GM19324 (cell line): ENCODE measurements around the gene ALDOA.

Source experiments
- ATAC-seq: cut with Tn5 transposase; IDR thresholded peaks from one replicate; pipeline ENCODE4 v1.9.1; 2021; ENCODE audit warnings: mild to moderate bottlenecking, moderate library complexity; ENCODE audit not compliant: unreplicated experiment, low FRiP score

ALDOA gene

DNA sequence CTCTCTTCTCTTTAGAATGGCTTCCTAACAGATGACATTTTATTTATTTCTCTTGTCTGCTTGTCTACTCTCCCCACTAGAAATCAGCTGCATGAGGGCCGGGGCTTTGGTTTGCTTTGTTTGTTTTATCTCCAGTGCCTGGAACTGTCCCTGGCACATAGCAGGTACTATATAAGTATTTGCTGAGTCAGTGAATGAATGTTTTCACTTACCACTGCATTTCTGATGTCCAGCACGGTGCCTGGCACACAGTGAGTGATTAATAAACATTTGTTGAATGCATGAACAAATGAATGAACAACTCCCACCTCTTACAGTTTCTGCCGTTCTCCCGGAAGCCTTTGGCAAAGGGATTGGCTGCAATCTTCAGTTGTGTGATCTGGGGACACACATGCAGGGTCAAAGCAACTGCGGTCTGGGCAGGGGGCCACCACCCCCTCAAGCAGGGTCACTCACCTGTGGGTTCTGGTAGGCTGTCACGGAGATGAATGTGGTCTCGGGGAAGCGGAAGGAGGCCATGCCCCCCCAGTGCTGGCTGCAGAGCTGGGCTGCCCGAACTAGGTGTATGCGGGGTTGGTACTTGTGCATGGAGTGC, 22.8 kb downstream of the ALDOA start:
- no peak for ATAC-seq

DNA sequence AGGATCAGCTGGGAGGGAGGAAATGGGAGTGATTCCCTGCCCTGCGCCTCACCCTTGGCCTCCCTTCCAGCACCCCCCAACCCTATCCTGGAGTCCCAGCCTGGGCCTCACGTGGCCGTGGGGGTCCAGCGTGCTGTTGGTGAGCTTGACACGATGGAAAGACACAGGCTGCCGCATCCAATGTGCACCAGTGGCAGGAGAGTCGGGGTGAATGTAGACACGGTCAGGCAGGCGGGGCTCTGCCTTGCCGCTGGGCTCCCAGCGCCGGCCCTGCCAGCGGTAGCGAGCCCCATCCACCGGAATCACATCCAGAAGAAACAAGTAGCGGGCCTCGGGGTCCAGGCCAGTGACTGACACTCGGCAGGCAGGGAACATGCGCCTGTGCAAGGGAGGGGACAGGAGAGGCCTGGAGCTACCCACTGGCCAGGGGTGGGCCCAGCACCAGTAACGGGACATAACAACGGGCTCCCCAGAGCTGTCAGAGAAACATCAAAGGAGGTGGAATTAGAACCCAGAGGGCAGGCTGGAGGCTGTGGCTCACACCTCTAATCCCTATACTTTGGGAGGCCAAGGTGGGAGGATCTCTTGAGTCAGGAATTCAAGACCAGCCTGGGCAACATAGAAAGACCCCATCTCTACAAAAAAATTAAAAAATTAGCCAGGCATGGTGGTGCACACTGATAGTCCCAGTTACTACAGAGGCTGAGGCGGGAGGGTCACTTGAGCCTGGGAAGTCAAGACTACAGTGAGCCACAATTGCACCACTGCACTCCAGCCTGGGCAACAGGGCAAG, 23.5 kb downstream of the ALDOA start:
- ATAC-seq = no peak

DNA sequence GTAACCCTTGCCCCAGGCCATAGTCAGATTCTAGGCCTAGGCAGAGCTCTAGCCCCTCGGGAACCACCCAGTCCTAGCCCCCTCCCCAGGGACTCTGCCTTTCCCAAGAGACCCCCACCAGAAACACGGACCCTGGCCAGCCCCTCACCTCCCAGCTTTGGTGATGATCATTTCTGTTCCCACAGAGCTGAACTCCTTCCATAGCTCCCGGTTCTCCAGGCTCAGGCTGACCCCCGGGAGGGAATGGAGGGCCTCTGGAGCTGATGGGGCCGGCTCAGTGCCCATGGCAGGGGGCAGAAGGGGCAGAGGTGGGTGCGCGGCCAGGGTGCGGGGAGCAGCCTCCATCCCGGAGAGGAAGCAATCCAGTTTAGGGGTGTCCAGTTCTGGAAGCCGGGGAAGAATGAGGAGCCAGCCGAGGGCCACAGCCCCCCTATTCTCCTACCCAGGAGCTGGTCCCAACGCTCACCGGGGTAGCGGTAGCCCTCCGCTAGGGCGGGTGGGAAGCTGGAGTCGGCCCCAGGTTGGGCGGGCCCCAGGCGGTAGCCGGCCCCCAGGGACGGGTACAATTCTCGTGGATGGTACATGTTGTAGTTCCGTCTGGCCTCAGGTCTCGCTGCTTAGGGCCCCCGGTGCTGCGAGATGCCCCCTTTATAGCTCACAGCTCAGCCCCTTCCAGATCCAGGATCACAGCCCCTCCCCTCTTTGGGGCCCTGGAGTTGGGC, 25.2 kb downstream of the ALDOA start:
- ATAC-seq = no peak

DNA sequence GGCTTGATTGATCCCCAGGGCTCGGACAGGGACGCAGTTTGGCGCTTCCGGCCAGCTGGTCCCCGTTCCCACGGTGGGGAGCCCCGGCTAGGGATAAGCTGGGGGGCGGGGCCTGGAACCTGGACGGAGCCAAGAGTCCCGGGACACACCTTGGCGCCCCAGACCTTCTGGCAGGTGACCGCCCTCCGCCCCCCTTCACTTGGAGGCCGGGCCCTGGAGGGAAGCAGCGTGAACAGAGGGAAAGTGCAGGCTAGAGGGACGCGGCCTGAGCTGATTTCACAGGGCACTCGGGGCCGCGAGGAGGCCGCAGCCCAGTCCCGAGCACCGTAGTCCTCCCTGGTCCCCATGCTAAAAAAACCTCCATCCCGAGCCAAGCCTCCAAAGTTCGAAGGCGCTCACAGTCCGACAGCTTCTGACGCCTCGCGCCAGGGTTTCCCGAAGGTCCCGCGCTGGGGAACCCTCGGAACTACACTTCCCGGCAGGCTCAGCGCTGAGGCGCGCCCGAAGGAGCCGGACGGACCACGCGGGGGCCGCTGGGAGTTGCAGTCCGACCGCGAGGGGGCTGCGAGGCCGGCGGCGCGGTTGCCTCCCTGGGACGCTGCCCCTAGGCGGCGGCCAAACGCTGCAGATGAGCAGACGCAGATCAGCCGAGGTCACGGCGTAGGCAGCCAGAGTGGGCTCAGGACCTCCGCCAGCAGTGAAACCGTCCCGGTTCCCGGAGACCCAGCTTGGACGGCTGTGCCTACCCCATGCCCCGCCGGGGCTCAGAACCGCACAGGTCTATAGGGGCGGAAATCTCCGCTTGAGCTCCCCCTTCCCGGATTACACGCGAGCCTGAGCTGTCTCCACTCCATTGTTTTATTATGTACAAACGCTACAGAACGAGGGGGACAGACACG, 26.2 kb downstream of the ALDOA start, which contains the start of gene TBX6:
TSS of gene TBX6 (minus strand) at position 451 of the 899 bp plus-strand sequence. CDS start 731 bp downstream, outside the sequence.
- ATAC-seq = peak; percentile 57

DNA sequence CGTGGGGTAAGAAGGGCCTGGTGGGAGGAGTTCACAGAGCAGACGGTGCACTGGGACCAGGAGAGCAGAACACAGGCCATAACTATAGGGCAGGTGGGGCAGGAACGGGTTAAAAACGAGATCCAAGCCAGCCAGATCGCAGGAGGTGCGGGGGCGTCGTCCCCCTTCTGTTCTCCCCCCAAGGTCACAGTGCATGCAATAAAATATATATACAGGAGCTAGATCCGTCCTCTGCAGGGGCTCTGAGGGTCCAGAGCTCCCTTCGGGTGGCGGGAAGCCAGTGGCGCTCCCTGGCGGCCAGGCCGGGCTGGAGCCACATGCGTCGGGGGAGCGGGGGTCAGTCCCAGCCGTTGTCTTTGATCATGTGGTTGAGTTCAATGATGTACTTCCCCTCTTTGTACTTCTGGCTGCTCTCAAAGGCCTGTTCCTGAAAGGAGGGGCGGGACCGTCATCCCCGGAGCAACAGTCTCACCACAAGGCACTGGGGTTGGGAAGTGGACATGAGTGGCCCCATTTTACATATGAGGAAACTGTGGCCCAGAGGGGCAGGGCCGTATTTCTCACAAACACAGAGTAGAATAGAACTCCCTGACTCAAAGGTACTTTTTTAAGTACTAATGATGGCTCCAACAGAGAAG, 26.9 kb downstream of the ALDOA start:
- peak; percentile 37 for ATAC-seq

DNA sequence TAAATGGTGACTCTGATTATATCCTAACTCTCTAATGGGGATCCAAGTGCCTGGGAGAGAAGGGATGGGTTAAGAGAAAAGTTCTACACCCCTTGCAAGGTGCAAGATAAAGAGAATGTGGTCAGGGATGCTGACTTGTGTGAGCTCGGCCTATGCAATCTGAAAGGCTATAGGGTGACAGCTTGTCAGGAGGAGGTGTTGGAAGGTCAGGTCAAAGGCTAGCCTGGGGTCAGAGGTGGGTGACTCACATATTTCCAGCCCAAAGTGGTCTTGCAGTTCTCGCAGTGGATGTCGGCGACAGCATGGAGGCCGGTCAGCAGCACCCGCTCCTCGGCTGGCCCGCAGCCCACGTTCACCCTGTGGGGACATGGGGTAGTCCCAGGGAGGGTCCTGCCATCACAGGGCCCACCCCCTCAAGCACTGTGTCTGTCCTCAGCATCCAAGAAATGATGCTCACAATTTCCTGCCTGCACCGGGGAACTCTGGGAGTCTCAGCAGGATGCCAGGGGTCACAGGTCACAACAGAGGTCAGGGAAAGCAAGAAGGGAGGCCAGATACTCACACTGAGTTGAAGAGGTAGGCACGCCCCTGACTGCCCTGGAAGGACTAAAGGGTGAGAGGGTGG, 29.1 kb downstream of the ALDOA start:
- ATAC-seq = no peak

DNA sequence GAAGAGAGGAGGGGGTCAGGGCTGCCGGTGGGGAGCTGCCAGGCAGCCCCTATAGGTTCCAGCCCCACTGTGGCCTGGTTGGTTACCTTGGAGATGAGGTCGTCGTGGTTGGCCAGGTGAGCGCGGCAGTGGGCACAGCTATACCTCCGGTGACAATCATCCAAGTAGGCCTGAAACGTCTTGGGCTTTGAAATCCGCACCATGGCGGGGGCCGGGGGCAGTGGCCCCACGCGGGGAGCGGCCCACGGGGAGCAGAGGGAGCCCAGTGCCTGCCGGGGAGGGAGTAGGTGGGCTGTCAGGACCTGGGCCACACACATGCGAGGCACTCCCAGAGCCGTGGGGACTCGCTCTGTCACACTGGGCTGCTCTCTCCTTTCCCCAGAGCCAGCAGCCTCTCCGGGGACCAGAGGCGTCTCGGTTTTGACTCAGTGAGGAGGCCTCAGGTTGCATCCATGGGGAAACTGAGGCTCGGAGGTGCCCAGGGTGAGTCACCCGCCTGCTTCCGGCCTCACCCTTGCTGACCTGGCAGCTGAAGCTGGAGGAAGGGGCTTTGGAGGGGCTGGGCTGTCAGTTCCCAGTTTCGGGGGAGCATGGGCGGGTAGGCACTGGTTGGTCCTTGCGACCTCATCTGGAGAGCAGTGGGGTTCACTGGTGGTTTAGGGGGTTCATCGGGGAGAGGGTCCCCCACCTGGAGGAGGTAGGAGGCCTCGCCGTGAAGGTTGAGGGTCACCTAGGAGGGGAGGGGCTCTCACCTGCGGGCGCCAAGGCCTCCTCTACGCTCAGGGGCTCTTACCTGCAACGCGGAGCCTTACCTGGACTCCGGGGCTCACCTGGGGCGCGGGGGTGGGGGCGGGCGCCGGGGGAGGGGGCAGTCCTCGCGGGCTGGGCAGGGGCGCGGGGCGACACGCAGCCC, 29.9 kb downstream of the ALDOA start:
- no peak for ATAC-seq

DNA sequence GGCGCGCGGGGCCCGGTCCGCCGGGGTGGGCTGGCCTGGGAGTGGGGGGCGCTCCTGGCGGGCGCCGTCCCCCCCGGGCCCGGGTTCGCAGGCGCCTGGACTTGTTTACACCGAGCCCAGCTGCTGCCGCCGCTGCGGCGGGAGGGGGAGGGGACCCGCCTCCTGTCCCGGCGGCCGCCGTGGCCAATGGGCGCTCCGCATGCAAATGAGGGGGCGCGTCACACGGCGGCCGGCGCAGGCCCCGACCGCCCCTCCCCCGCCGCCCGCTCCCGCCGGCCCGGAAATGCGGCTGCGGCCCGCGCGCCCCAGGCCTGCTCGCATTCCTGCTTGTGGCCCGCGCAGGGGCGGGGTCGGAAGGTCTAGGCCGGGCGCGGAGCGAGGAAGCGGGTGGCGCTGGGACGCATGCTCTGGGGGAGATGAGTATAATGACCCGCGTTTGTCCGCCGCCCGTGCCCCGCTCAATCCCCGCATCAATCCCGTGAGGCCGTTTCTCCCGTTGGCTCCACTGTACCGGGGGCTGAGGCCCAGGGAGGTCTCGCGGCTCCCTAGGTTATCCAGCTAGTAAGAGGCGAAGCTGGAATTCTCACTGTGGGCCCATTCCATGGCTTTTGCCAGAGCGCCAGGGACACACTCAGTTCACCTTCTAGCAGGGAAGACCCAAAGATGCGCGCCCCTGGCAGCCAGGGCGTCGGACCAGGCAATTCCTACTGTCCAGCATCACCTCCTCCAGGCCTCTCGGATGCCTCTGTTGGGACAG, 30.7 kb downstream of the ALDOA start, which contains the start of gene YPEL3:
TSS of gene YPEL3 (minus strand) at position 109 of the 757 bp plus-strand sequence. CDS start 731 bp downstream, outside the sequence.
- peak; percentile 69 for ATAC-seq

DNA sequence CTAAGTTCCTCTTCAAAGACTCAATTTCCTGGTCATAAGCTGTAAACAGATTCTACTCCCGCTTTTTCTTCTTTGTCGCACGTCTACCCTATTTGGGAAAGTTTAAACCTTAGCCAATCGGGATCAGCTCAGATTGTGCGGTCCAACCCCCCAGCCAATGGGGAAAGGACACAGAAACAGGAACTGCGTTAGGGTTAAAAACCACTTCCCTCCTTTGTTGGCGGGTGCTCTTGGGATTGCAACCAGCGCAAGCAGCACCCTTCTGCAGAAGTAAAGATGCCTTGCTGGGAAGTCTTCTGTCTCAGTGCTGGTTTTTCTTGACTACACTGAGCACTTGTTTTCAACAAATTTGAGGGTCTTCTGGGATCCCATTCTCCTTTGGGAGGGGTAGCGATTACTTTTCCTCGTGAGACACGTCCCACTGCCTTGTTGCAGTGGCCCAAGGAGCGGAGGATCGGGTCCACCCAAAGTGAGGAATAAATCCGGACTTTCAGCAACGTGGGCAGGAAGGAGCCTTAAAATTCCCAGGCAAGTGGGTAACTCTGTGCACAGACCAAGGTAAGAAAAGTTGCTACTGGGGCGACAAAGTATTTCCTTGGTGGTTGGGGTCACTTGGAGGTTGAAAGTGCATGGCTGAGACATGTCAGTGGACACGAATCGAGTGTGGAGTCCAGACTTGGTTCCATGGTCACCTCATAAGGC, 31.5 kb downstream of the ALDOA start:
- no peak for ATAC-seq

DNA sequence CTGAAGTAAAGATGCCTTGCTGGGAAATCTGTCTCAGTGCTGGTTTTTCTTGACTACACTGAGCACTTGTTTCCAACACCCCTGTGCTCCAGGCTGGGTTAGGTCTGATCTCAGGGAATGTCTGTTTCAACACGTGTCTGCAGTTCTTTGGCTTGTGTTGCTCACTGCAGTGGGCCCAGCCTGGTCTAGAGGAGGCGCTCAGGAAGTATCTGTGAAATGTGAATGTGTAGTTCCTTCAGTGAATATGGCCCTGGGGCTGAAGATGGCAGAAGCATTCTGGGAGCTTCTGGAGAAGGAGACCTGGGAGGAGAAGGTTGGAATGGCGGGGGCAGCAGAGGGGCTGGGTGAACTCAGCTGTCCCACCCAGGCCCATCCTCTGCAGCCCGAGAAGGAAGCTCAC, 38.5 kb downstream of the ALDOA start:
- ATAC-seq = no peak

DNA sequence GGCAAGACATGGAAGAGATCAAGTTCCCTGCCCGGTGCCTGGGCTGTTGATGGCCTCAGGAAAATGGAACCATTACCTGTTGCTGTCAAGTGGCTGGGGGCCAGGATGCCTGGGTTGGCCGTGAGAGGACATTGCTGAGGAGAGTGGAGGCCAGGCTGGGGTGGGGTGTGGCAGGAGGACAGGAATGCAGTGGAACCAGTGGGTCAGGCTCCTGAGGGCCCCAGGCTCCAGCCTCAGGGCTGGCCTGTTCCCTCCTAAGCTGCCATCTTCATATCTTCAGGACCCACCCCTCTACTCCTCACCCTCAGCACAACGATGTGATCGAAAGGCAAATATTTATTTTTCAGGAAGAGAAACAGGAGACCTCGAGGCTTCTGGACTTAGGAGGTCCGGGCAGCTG, 38.9 kb downstream of the ALDOA start:
- no peak for ATAC-seq

DNA sequence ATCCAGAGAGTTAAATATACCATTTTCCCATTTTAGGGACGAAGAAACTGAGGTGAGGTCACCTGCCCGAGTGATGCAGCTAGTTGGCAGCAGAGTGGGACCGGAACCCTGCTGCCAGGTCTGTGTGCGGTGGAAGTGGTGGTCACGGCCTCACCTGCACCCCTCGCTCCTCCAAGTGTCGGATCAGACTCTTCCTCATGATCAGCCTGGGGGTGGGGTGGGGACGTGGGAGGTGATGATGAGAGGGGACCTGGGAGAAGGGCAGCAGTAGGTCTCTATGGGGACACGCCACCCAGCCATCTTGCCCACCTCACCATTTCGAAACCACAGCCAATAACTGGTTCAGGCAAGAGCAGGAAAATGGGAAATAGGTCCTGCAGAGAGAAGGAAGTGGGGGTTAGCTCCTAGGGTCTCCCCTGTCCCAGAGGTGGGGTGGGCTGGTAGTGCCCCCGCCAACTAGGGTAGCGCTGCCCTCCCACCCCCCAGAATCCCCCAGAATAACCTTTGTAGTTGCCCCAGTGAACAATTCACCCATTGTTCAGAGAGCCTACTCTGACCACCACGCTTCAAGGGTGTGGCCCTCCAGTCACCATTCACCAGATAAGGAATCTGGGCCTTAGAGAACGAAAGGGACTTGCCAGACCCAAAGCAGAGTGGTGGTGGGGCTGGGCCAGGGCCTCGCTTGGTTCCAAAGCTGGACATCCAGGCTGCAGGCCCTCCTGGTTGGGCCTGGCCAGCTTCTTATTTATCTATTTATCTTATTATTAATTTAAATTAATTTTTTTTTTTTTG, 42.7 kb downstream of the ALDOA start:
- ATAC-seq = no peak

DNA sequence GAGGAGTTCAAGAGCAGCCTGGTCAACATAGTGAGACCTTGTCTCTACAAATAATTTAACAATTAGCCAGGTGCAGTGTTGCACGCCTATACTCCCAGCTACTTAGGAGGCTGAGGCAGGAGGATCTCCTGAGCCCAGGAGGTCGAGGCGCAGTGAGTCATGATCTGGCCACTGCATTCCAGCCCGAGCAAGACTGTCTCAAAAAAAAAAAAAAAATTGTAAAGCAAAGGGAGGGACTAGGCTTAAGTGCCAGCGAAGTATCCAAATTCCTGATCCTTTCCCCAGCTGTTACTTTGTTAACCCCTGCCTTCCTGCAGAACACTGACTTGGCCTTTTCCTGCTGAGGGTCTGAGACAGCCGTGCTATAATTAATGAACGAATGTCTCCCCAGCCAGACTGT, 45.1 kb downstream of the ALDOA start:
- no peak for ATAC-seq

DNA sequence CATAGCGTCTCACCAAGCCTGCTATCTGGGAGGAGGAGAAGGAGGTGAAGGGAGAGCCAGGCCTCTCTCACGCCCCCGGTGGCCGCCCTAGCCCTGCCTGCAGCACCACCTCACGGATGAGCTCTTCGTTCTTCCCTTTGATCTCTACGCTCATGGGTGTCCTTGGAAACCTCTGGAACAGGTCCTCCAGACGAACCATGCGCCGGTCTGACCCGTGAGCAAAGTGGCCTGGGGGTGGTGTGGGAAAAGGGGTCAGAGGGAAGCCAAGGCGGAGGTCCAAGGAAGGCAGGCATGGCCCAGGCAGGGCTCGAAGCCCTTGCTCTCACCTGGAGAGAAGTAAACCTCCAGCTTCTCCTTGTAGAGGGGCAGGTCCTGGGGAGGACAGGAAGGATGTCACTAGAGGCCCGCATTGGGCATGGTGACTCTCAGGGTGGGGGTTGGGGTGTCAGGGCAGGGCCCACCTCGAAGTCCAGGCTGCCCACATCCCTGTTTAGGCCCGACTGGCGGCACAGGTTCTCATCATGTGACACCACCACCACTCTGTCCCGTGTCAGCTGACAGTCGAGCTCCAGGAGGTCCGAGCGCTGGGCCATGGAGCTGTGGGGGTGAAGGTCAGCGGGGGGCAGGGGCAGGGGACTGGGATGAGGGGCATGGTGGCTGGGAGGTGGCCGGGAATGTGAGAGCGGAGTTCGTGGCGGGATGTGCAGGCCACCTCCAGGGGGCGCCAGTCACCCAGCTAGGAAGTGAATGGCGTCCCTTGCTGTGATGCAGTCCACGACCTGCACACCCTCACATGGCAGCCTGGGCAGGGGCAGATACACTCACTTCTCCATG, 46.9 kb downstream of the ALDOA start:
- no peak for ATAC-seq

DNA sequence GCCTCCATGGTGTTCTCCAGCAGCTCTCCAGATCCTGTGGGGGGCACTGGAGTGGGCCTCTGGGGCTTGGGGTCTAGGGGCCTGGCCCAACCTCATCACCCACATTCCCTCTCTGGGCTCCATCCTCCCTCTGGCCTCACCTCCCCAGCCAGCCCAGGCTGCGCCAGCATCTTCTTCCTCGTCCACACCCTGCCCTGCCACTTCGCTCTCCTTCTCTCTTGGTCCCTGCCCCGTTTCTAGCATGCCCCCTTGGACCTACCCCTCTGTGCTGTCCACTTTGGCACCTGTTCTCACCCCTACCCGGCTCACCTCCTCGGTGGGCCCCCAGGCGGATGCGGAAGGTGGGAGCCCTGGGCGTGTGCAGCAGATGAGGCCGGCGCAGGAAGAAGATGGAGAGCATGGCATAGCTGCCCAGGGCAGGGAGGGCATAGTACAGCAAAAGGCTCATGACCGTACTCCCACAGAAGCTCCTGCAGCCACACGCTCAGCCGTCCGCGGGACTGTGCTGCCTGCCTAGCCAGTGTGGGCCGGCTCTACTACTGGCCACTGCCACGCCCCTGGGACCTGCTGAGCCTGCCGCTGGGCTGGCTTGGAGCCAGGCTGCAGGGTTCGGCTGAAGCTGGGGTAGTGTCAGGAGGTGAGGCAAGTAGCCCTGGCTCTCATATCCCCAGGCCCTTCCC, 47.6 kb downstream of the ALDOA start, which contains the start of gene GDPD3:
TSS of gene GDPD3 (minus strand) at position 507 of the 680 bp plus-strand sequence. CDS start at position 448, 59 bp downstream.
- no peak for ATAC-seq
